Naive thymus-derived CD4-positive, alpha-beta T cell (primary cell): ENCODE data around the gene SSBP1. TPM values are rescaled to one million over a fixed set of nuclear protein-coding genes. Genes with fewer than 3 reads are reported as not detected.
A peak's percentile ranks its signal among the peaks of the same experiment; 100 is the strongest.
"Not testable (repeated sequence)": the region's sequence is repeated elsewhere in the genome, so short reads cannot be mapped to it uniquely, and the experiment has no call there.

ENCODE experiments used
- ATAC-seq: fragments of 150-1000 bp; cut with Tn5 transposase; 2 replicates; pipeline ENCODE4 v1.10.0; 2021; ENCODE audit warnings: mild to moderate bottlenecking, moderate library complexity
- CTCF ChIA-PET: fragments of 350-600 bp; sonication (Branson Sonifier 250); formaldehyde crosslinking; loops from one replicate; lab custom pipeline; 2021; ENCODE audit warnings: antibody characterized with exemption; lab: Charles Lee
- POLR2A ChIA-PET: fragments of 350-600 bp; sonication (Branson Sonifier 250); formaldehyde crosslinking; loops from one replicate; lab custom pipeline; 2021; ENCODE audit warnings: antibody characterized with exemption, inconsistent platforms; lab: Charles Lee
- DNase-seq, 9 donors: peaks; one replicate each; pipeline versions ENCODE4 v3.0.0 to v3.0.0-alpha.2; 2020 to 2022; ENCODE audit warnings: mixed read lengths in 1 of 9
- H3K27ac ChIP-seq: one replicate; pipeline ENCODE4 v1.7.0; 2013; ENCODE audit warnings: mild to moderate bottlenecking, low read depth, low read length, moderate library complexity
- H3K27me3 ChIP-seq, 2 donors: one replicate each; pipeline ENCODE4 v1.7.0; 2013; ENCODE audit warnings: low read length in 2 of 2, mild to moderate bottlenecking in 2 of 2, moderate library complexity in 2 of 2; ENCODE audit not compliant: control insufficient read depth in 2 of 2, insufficient read depth in 2 of 2
- H3K36me3 ChIP-seq, 3 experiments: 1 replicate in 2 of 3; 2 replicates in 1 of 3; pipeline ENCODE4 v1.7.0; 2013; ENCODE audit warnings: low read length in 3 of 3, mild to moderate bottlenecking in 3 of 3, moderate library complexity in 1 of 3; ENCODE audit not compliant: insufficient read depth in 3 of 3, control insufficient read depth in 2 of 3
- H3K4me1 ChIP-seq, 2 donors: one replicate each; pipeline ENCODE4 v1.7.0; 2013; ENCODE audit warnings: low read length in 2 of 2, mild to moderate bottlenecking in 2 of 2, moderate library complexity in 1 of 2; ENCODE audit not compliant: control insufficient read depth in 2 of 2, insufficient read depth in 2 of 2
- H3K4me3 ChIP-seq: 2 replicates; pipeline ENCODE4 v1.7.0; 2013; ENCODE audit warnings: mild to moderate bottlenecking, low read length
- H3K9me3 ChIP-seq, 3 experiments: 1 replicate in 2 of 3; 2 replicates in 1 of 3; pipeline ENCODE4 v1.7.0; 2013; ENCODE audit warnings: low read length in 3 of 3; ENCODE audit not compliant: control insufficient read depth in 2 of 3
- H3K27ac Mint-ChIP-seq, 9 donors: one replicate each; pipeline ENCODE4 v1.8.0; 2020 to 2022; ENCODE audit warnings: mixed read lengths in 9 of 9, mild to moderate bottlenecking in 8 of 9, moderate library complexity in 5 of 9, inconsistent platforms in 2 of 9
- H3K27me3 Mint-ChIP-seq, 5 donors: one replicate each; pipeline ENCODE4 v1.8.0; 2021 to 2022; ENCODE audit warnings: mixed read lengths in 5 of 5, mild to moderate bottlenecking in 1 of 5
- H3K36me3 Mint-ChIP-seq, 5 donors: one replicate each; pipeline ENCODE4 v1.8.0; 2020 to 2022; ENCODE audit warnings: mixed read lengths in 5 of 5, mild to moderate bottlenecking in 3 of 5, inconsistent platforms in 1 of 5
- H3K4me1 Mint-ChIP-seq, 7 donors: one replicate each; pipeline ENCODE4 v1.8.0; 2020 to 2022; ENCODE audit warnings: mixed read lengths in 7 of 7, mild to moderate bottlenecking in 3 of 7, inconsistent platforms in 1 of 7
- H3K4me3 Mint-ChIP-seq, 10 donors: one replicate each; pipeline ENCODE4 v1.8.0; 2020 to 2022; ENCODE audit warnings: mild to moderate bottlenecking in 10 of 10, mixed read lengths in 10 of 10, moderate library complexity in 6 of 10, inconsistent platforms in 2 of 10
- H3K9me3 Mint-ChIP-seq, 11 donors: one replicate each; pipeline ENCODE4 v1.8.0; 2020 to 2022; ENCODE audit warnings: mixed read lengths in 11 of 11, mild to moderate bottlenecking in 4 of 11, inconsistent platforms in 1 of 11, moderate library complexity in 1 of 11
- intact Hi-C, 2 donors: fragments of 100-400 bp; cut with micrococcal nuclease; formaldehyde crosslinking; loops; one replicate each; pipeline ENCODE4 v1.15.1; 2023
- polyA plus RNA-seq, 2 donors: library from polyadenylated mRNA; unstranded; fragments of 300-500 nt; fragmentation: Illumina TruSeq; gene quantifications; one replicate each; pipeline ENCODE4 v1.2.3, GENCODE V29; 2021
- total RNA-seq, 6 experiments: library from RNA in 5 of 6; stranded (reverse) in 5 of 6; gene quantifications; 1 replicate in 5 of 6; 2 replicates in 1 of 6; pipeline ENCODE4 v1.2.3 and lab custom pipeline; 2021 to 2026

SSBP1 gene
- total and polyA plus RNA-seq, 7 experiments from 2014 or later = 86.4 to 360 (median 108) TPM

DNA sequence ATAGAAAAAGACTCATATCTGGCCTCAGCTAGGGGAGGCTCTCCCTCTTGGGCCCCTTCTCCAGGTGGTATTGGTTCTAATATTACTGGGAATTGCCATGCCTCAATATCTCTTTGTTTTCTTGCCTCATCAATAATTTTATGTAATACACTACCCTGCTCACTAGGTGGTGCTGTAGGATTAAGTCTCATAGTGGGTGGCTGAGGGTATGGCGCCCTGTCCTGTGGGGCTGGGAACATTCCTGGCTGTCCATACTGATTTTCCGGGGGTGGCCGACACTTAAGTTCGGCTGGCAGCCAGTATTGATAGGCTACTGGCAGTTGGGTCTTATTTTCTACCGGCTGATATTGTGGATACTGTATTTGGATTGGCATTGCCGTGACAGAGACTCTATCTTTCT, 16.8 kb downstream of the SSBP1 start:
- peaks cover 41 to 93% (median 78%) of the 10 kb centered on the region in 5 donors for H3K36me3 Mint-ChIP-seq
- peaks cover 19 to 89% (median 26%) of the 10 kb centered on the region in 3 experiments for H3K36me3 ChIP-seq
- H3K9me3 ChIP-seq = peaks cover 0 to 12% (median 0%) of the 10 kb centered on the region in 3 experiments
- peak; percentile 58 for ATAC-seq
- H3K27me3 Mint-ChIP-seq = no peaks in the 10 kb centered on the region
- no peak overlapping the region for H3K27ac ChIP-seq
- intact Hi-C loops = loop anchor here (1.0 to 2.0 kb wide), 2 partner anchors 31 to 32 kb away; no protein-coding TSS in a partner anchor
- POLR2A ChIA-PET = no interaction called here
- no peaks in the 10 kb centered on the region for H3K4me1 ChIP-seq
- H3K4me3 ChIP-seq = no peak overlapping the region
- CTCF ChIA-PET = interaction anchor here (0.6 kb wide), 1 partner anchor 42 kb away, joined by 4 read pairs; no protein-coding TSS in a partner anchor
- no peaks in the 10 kb centered on the region for H3K27me3 ChIP-seq
- peaks cover 0 to 42% (median 18%) of the 10 kb centered on the region in 11 donors for H3K9me3 Mint-ChIP-seq
- H3K4me1 Mint-ChIP-seq = peaks cover 0 to 21% (median 12%) of the 10 kb centered on the region in 7 donors
- H3K27ac Mint-ChIP-seq = no peak overlapping the region
- no peak overlapping the region for H3K4me3 Mint-ChIP-seq
- DNase-seq = peak in 4 of 9 donors; percentile 11 to 19 (median 16)

DNA sequence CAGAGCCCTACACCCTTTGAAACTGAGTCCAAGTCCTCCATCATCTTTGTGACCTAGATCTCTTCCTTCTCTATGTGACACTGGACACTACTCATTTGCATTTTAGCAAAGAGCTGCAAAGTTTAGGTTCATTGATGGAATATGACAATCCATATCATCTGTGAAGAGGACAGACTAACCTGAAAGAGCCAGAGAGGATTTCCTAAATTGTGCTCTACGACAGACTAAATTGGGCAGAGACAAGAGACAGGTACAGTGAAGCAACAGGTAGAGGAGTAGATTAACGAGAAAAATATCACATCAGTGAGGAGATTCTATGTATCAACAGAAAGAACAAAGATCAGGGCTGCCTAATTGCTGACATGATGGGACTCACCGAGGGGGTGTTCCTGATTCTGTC, 25.6 kb downstream of the SSBP1 start, which contains the start of gene TAS2R3:
Gene TAS2R3 (plus strand): TSS at position 301 of the 400 bp plus-strand sequence. CDS start 62 bp downstream, at position 363.
- no peak within 1 kb of the TSS for H3K27ac ChIP-seq
- ChIA-PET CTCF (no interaction called here), POLR2A (no interaction called here)
- H3K36me3 ChIP-seq = peaks cover 0 to 56% (median 4%) of the 10 kb centered on the region in 3 experiments
- DNase-seq (no peak), ATAC-seq (no peak)
- no peaks in the 10 kb centered on the region for H3K4me1 ChIP-seq
- H3K36me3 Mint-ChIP-seq = peaks cover 9 to 79% (median 62%) of the 10 kb centered on the region in 5 donors
- intact Hi-C loops = no loop called here
- H3K27me3 ChIP-seq = no peaks in the 10 kb centered on the region
- no peaks in the 10 kb centered on the region for H3K27me3 Mint-ChIP-seq
- H3K9me3 Mint-ChIP-seq = peaks cover 0 to 2% (median 0%) of the 10 kb centered on the region in 11 donors
- peaks cover 0 to 14% (median 10%) of the 10 kb centered on the region in 7 donors for H3K4me1 Mint-ChIP-seq
- H3K4me3 Mint-ChIP-seq = no peak within 1 kb of the TSS
- H3K4me3 ChIP-seq = no peak within 1 kb of the TSS
- no peak within 1 kb of the TSS for H3K27ac Mint-ChIP-seq
- no peaks in the 10 kb centered on the region for H3K9me3 ChIP-seq

DNA sequence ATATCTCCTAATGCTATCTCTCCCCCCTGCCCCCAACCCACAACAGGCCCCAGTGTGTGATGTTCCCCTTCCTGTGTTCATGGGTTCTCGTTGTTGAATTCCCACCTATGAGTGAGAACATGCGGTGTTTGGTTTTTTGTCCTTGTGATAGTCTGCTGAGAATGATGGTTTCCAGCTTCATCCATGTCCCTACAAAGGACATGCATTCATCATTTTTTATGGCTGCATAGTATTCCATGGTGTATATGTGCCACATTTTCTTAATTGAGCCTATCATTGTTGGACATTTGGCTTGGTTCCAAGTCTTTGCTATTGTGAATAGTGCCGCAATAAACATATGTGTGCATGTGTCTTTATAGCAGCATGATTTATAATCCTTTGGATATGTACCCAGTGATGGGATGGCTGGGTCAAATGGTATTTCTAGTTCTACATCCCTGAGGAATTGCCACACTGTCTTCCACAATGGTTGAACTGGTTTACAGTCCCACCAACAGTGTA, 32.0 kb downstream of the SSBP1 start:
- H3K27me3 Mint-ChIP-seq, H3K27ac ChIP-seq, ATAC-seq, H3K4me1 ChIP-seq, H3K9me3 Mint-ChIP-seq, H3K4me3 ChIP-seq, H3K27me3 ChIP-seq, DNase-seq, POLR2A ChIA-PET, H3K4me3 Mint-ChIP-seq, H3K9me3 ChIP-seq, intact Hi-C loops: not testable (repeated sequence)
- peaks cover 0 to 15% (median 10%) of the 10 kb centered on the region in 7 donors for H3K4me1 Mint-ChIP-seq
- CTCF ChIA-PET = interaction anchor here (0.7 kb wide), 1 partner anchor 107 kb away, joined by 3 read pairs; no protein-coding TSS in a partner anchor
- H3K27ac Mint-ChIP-seq = peak overlapping the region in 1 of 9 donors; percentile 65
- peaks cover 0 to 71% (median 43%) of the 10 kb centered on the region in 5 donors for H3K36me3 Mint-ChIP-seq
- peaks cover 0 to 17% (median 0%) of the 10 kb centered on the region in 3 experiments for H3K36me3 ChIP-seq

DNA sequence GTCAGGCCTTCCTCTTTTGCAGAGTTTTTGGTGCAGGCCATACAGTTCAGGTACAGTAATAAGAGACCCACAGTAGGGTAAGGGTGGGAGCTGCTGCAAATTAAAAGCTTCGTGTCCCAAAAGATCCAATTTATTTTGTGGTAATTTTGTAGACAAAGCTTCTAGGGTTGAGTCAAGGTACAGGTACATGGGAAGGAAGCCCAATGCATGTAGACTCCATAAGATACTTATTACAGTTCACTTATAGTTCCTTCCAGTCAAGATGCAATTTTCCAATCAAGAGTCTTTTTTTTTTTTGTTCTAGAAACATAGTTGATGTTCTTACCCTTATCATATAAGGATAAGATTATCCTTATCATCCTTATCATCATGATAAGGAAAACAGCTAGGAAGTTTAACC, 38.2 kb downstream of the SSBP1 start, which contains the start of gene TAS2R4:
Gene TAS2R4 (plus strand): TSS at position 301 of the 400 bp plus-strand sequence. CDS start 1,815 bp downstream, outside the sequence.
- ATAC-seq = no peak
- no peaks in the 10 kb centered on the region for H3K27me3 ChIP-seq
- no peak within 1 kb of the TSS for H3K27ac ChIP-seq
- Mint-ChIP-seq H3K9me3 (peaks cover 0 to 3% (median 0%) of the 10 kb centered on the region in 11 donors), H3K4me3 (no peak within 1 kb of the TSS), H3K36me3 (peaks cover 12 to 71% (median 48%) of the 10 kb centered on the region in 5 donors), H3K27me3 (no peaks in the 10 kb centered on the region), H3K4me1 (peaks cover 0 to 18% (median 5%) of the 10 kb centered on the region in 7 donors), H3K27ac (no peak within 1 kb of the TSS)
- CTCF ChIA-PET = no interaction called here
- no peaks in the 10 kb centered on the region for H3K9me3 ChIP-seq
- intact Hi-C loops = no loop called here
- no peak for DNase-seq
- POLR2A ChIA-PET = no interaction called here
- H3K4me3 ChIP-seq = no peak within 1 kb of the TSS
- H3K4me1 ChIP-seq = no peaks in the 10 kb centered on the region
- peaks cover 0 to 27% (median 0%) of the 10 kb centered on the region in 3 experiments for H3K36me3 ChIP-seq

DNA sequence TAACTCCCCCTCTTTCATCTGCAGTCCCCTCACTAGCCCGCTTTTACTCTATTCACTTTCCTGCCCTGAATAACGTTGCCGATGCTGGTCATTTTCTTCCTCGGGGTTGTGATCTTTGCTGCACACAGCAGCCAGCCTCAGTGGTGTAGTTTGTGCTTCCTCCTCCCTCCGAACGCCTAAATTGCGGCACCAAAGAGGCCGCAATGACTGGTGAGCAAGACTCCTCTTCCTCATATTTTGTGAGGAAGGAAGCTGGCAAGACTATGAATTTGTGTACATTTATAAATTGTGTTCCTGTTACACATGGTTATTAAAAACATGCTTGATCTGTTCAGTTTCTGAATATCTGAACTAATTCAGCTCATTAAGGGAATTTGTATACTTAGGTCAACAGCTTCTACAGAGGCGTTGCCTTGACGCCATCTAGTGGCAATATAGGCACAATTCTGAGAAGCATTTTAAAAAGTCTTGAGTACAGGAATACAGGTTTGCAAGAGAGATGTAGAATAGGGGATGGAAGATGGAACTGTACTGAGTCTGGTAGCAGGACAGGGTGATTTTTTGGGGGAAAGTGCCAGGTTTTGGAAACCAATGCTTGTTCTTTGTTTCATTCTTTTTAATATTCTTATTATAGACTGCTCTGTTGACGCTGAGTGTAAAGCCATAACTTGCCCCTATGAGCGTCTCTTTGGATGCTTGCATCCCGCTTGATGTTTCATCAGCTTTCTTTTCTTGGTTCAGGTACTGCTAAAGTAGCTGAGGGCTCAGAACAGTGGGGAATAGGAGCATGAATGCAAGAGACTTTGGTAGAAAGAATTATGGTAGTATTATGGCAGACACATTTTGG, 47.8 kb downstream of the SSBP1 start:
- Histone ChIP-seq H3K36me3 (peaks cover 0 to 13% (median 0%) of the 10 kb centered on the region in 3 experiments), H3K27ac (no peak overlapping the region), H3K27me3 (no peaks in the 10 kb centered on the region), H3K4me1 (no peaks in the 10 kb centered on the region), H3K4me3 (no peak overlapping the region), H3K9me3 (no peaks in the 10 kb centered on the region)
- intact Hi-C loops = loop anchor here (1.0 to 2.0 kb wide), 4 partner anchors 31 to 132 kb away; partner anchors contain the start of gene SSBP1 (in 2 of the 2)
- POLR2A ChIA-PET = no interaction called here
- no peaks in the 10 kb centered on the region for H3K9me3 Mint-ChIP-seq
- peak; percentile 57 for ATAC-seq
- H3K27ac Mint-ChIP-seq = peak overlapping the region in 1 of 9 donors; percentile 4
- H3K27me3 Mint-ChIP-seq = no peaks in the 10 kb centered on the region
- peak in 5 of 9 donors; percentile 24 to 40 (median 33) for DNase-seq
- CTCF ChIA-PET = interaction anchor here (0.6 to 1.6 kb wide), 8 partner anchors 14 to 754 kb away, joined by 3 to 21 read pairs (median 3); no protein-coding TSS in a partner anchor
- H3K4me3 Mint-ChIP-seq = no peak overlapping the region
- H3K36me3 Mint-ChIP-seq = peaks cover 0 to 30% (median 7%) of the 10 kb centered on the region in 5 donors
- peaks cover 0 to 5% (median 0%) of the 10 kb centered on the region in 7 donors for H3K4me1 Mint-ChIP-seq

DNA sequence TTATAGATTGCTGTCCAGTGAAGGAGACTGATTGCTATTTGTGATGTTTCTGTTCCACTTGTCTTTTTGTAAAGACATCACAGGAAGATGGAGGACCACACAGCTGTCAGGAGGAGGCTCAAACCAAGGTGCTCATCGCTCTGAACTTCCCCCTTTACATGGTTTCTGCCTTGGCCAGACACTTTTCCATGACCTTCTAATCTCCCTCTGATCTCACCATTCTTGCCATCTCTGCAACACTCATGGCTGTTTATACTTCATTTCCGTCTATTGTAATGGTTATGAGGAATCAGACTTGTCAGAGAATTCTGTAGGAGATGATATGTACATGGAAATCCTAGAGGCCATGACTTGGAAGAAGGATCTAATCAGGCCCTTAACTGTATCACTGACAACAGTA, 50.1 kb downstream of the SSBP1 start:
- intact Hi-C loops = no loop called here
- Mint-ChIP-seq H3K9me3 (no peaks in the 10 kb centered on the region), H3K27ac (no peak overlapping the region), H3K4me3 (no peak overlapping the region), H3K4me1 (peaks cover 0 to 5% (median 3%) of the 10 kb centered on the region in 7 donors), H3K27me3 (no peaks in the 10 kb centered on the region), H3K36me3 (peaks cover 0 to 40% (median 14%) of the 10 kb centered on the region in 5 donors)
- no peaks in the 10 kb centered on the region for H3K4me1 ChIP-seq
- H3K27ac ChIP-seq = no peak overlapping the region
- no peaks in the 10 kb centered on the region for H3K27me3 ChIP-seq
- ATAC-seq (no peak), DNase-seq (no peak)
- POLR2A ChIA-PET = no interaction called here
- CTCF ChIA-PET = interaction anchor here (1.4 kb wide), 1 partner anchor 134 kb away, joined by 4 read pairs; no protein-coding TSS in a partner anchor
- no peak overlapping the region for H3K4me3 ChIP-seq
- no peaks in the 10 kb centered on the region for H3K9me3 ChIP-seq
- peaks cover 0 to 15% (median 0%) of the 10 kb centered on the region in 3 experiments for H3K36me3 ChIP-seq
